Glomerular visceral epithelial cell (primary cell): ENCODE measurements around the gene FOCAD.

Source experiments
- DNase-seq: peaks from one replicate; pipeline ENCODE4 v3.0.0-alpha.2; 2016; ENCODE audit errors: extremely low spot score

Gene FOCAD

GRCh38 chr9:20788526-20789451, 104.7 kb downstream of the FOCAD start:
- no peak for DNase-seq

- DNase-seq: no peak
Observed at GRCh38 chr9:20790721-20791120, 106.7 kb downstream of the FOCAD start.

GRCh38 chr9:20791682-20792081, 107.6 kb downstream of the FOCAD start:
- DNase-seq: no peak

- DNase-seq: no peak
Observed at GRCh38 chr9:20804489-20805250, 120.6 kb downstream of the FOCAD start.

DNA sequence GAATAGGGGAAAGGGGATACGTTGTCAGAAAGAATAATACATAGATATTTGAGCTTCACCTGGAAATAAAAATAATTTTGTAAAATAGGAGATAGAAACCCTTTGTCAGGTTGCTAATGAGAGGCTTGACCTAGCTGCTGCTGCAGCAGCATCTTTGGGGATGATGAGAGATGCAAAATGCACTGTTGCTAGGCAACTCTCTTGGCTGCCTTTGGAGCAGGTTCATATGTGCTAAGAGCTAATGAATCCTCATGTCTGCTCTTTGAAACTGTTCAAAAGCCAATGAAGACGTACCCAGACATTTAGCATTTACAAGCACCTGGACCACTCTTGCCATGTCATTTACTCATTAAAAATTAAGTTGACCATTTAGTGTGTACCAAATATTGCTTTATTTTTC, 121.7 kb downstream of the FOCAD start:
- DNase-seq: no peak

DNA sequence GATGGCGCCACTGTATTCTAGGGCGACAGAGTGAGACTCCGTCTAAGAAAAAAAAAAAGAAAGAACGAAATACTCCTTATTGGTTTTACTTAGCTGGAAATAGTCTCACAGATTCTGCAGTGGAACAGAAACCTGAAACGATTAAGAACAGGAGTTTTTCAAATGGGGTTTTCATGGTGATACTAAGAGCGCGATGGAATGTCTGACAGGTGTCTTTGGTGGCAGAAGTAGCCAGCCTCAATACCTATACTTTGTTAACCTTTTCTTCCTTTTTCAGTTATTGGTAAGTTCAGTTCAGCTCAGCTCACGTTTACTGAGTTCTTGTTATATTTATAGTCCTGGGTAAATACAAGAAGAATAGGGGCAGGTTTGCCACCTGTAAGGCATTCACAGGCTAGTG, 123.9 kb downstream of the FOCAD start:
- no peak for DNase-seq

- DNase-seq: no peak
Observed at GRCh38 chr9:20811872-20812271, 127.8 kb downstream of the FOCAD start.

GRCh38 chr9:20815923-20816703, 132.1 kb downstream of the FOCAD start:
- DNase-seq: no peak

- DNase-seq: no peak
Observed at GRCh38 chr9:20823051-20823450, 139.0 kb downstream of the FOCAD start.

- no peak for DNase-seq
Observed at GRCh38 chr9:20831028-20831427, 147.0 kb downstream of the FOCAD start.

DNA sequence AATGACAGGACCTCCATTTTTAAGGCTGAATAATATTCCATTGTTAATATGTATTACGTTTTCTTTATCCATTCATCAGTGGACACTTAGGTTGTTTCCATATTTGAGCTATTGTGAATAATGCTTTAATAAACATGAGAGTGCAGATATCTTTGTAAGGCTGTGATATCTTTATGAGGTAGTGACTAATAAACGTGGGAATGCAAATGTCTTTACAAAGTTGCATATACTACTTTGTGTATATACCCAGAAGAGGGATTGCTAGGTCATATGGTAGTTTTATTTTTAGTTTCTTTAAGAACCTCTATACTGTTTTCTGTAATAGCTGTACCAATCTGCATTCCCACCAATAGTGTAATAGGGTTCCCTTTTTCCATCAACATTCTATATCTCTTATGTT, 148.7 kb downstream of the FOCAD start:
- DNase-seq: no peak

GRCh38 chr9:20835377-20836286, 151.6 kb downstream of the FOCAD start:
- DNase-seq: peak; percentile 7

DNA sequence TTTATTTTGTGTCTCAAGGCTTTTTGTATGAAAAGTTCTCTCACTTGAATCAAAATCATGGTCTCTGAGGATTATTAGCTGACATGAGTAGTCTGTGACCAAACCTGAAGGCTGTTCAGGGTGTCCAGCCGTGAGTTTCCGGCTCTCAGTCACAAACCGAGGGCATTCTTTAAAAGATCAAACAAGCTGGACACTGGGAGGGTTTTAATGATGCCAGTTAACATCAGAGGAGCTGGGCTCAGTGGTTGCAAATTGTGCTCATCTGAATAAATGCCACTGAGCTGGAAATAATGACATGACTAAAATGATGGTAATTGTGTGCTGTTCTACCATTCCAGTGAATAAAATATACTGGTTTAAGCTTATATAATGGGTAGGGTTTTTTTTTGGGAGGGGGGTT, 153.1 kb downstream of the FOCAD start:
- no peak for DNase-seq

DNA sequence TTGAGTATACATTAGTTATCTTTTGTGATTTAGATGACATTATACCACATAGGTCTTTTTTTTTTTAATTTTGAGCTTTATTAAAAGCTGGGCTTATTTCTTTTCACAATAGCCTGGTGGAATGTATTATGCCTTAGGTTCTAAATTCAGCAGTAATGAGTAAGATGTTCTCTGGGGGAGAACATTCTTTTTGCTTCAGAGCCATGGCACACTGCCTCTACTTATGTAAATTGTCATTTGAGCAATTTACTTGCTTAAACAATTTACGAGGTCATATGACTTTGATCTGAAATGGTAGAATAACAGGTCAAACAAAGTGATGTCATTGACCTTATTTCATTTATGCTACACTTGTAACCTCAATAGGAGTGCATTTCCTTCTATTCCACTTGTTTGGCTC, 154.2 kb downstream of the FOCAD start:
- DNase-seq: no peak

DNA sequence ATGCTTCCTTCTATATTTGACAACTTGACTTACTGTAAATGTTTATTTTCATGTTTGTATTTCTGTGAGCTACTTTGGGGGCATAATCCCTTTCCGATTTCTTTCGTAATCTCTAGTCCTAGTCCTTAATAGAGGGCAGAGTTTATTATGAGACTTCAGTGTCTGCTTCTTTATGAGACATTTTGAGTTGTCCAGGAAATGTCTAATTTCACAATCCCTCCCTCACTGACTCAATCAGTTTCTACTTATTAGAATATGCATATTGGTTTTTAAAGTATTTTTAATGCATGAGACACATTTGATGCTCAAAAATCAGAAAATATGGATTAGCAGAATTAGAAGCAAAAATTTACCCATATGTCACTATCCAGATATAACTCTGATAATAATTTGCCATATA, 160.9 kb downstream of the FOCAD start:
- no peak for DNase-seq

DNA sequence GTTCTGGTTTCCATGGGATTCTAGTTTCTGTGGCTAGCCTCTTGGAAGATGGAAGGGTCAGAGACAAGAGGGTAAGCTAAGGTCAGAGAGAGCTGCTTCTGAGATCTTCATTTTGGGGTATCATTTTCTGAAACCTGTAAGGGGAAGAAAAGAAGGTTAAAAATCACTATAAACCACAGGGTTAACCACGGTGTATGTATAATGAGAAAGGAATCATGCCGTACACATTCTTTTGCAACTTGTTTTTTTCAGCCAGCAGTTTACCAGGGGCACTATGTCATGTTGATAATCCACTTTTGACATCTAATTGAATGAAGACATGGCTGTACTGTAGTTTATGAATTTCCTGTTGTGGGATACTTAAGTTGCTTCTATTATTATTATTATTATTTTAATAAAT, 164.4 kb downstream of the FOCAD start:
- peak; percentile 10 for DNase-seq

GRCh38 chr9:20853866-20854265, 169.8 kb downstream of the FOCAD start:
- no peak for DNase-seq

- DNase-seq: no peak
Observed at GRCh38 chr9:20854444-20854843, 170.4 kb downstream of the FOCAD start.

- no peak for DNase-seq
Observed at GRCh38 chr9:20863945-20864344, 179.9 kb downstream of the FOCAD start.

GRCh38 chr9:20865347-20865746, 181.3 kb downstream of the FOCAD start:
- DNase-seq: peak; percentile 6

GRCh38 chr9:20870115-20870514, 186.1 kb downstream of the FOCAD start:
- no peak for DNase-seq
